ENCODE measurements around the gene SNX25.

DNA sequence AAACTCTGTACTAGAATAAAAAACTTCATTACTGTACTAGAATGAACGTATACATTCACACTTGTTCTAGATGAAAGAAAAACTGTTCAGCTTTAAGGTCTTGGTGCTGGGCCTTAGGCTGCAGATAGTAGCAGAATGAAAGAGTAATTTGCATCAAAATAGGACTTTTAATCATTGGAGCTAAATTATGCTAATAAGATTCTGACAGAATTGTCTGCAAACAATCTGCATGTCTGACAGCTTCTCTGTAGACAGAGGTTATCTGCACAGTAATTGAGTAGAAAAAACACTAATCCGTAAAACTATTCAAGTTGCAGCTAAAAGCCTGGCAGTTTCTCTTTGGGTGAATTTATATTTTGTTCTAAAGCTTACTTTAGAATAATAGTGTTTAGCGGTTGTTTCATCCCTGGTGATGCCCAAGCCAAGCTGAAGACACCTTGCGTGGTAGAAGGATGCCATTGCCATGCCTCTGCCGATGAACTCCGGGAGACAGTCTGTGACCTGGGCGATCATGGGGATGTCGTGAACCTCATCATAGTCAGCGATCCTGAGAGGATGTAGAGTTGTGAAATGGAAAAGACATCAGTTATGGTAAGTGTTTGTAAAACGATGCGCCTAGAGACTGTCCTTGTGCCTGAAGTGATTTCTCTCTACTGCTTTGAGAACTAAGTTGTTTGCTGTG is 161.0 kb downstream of the SNX25 start:
- TF ChIP-seq, protein P1, sequence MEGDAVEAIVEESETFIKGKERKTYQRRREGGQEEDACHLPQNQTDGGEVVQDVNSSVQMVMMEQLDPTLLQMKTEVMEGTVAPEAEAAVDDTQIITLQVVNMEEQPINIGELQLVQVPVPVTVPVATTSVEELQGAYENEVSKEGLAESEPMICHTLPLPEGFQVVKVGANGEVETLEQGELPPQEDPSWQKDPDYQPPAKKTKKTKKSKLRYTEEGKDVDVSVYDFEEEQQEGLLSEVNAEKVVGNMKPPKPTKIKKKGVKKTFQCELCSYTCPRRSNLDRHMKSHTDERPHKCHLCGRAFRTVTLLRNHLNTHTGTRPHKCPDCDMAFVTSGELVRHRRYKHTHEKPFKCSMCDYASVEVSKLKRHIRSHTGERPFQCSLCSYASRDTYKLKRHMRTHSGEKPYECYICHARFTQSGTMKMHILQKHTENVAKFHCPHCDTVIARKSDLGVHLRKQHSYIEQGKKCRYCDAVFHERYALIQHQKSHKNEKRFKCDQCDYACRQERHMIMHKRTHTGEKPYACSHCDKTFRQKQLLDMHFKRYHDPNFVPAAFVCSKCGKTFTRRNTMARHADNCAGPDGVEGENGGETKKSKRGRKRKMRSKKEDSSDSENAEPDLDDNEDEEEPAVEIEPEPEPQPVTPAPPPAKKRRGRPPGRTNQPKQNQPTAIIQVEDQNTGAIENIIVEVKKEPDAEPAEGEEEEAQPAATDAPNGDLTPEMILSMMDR (IDR thresholded peaks at IDR 0.05; ENCODE audit: poor library complexity, severe bottlenecking) = no peak
- TF ChIP-seq EZH2 (IDR thresholded peaks at IDR 0.05; ENCODE audit: borderline replicate concordance, insufficient read depth, low read length, poor library complexity, severe bottlenecking) (no peak), MXI1 (conservative IDR thresholded peaks at IDR 0.05; ENCODE audit: poor library complexity, severe bottlenecking) (no peak), RAD21 (conservative IDR thresholded peaks at IDR 0.05) (no peak), SMC3 (conservative IDR thresholded peaks at IDR 0.05; ENCODE audit: poor library complexity) (no peak), POLR2AphosphoS5 (IDR thresholded peaks at IDR 0.05) (no peak), REST (IDR thresholded peaks at IDR 0.05; ENCODE audit: borderline replicate concordance) (no peak), EP300 (conservative IDR thresholded peaks at IDR 0.05; ENCODE audit: poor library complexity, severe bottlenecking) (no peak)

Data from neural cell (in vitro differentiated cells).